ENCODE results near the gene FHIT. TPM values are rescaled to one million over a fixed set of nuclear protein-coding genes. Genes with fewer than 3 reads are reported as not detected.

The FHIT gene
- total RNA-seq, 4 donors from 2014 or later, result 3.2 to 10.9 (median 6.4) TPM

GRCh38 chr3:60207905-60208304 is 1043.3 kb downstream of the FHIT start:
- TF ChIP-seq CTCF (IDR thresholded peaks at IDR 0.05), result no peak
- DNase-seq (ENCODE audit: low spot score) (no peak), ATAC-seq (ENCODE audit: low FRiP score) (no peak)

GRCh38 chr3:60206206-60206605 is 1045.0 kb downstream of the FHIT start:
- TF ChIP-seq CTCF (IDR thresholded peaks at IDR 0.05), result no peak
- ATAC-seq (ENCODE audit: low FRiP score) (no peak), DNase-seq (ENCODE audit: low spot score) (no peak)

GRCh38 chr3:60202052-60202726 is 1049.1 kb downstream of the FHIT start:
- ATAC-seq (ENCODE audit: low FRiP score) (no peak), DNase-seq (ENCODE audit: low spot score) (no peak)
- TF ChIP-seq CTCF (IDR thresholded peaks at IDR 0.05), result no peak

- no peak for TF ChIP-seq CTCF (IDR thresholded peaks at IDR 0.05)
- no peak for DNase-seq (ENCODE audit: low spot score)
- no peak for ATAC-seq (ENCODE audit: low FRiP score)
These were observed 1051.9 kb downstream of the FHIT start for GRCh38 chr3:60199306-60199705.

- ATAC-seq (ENCODE audit: low FRiP score), result no peak
- no peak for DNase-seq (ENCODE audit: low spot score)
- TF ChIP-seq CTCF (IDR thresholded peaks at IDR 0.05), result no peak
These were observed 1053.0 kb downstream of the FHIT start for GRCh38 chr3:60198179-60198720.

GRCh38 chr3:60192297-60193114 is 1058.7 kb downstream of the FHIT start:
- no peak for TF ChIP-seq CTCF (IDR thresholded peaks at IDR 0.05)
- DNase-seq (ENCODE audit: low spot score) (no peak), ATAC-seq (ENCODE audit: low FRiP score) (no peak)

All from omental fat pad (tissue), 4 donors.